Naive thymus-derived CD4-positive, alpha-beta T cell (primary cell): ENCODE measurements around the gene ARPP19. TPM values are rescaled to one million over a fixed set of nuclear protein-coding genes. Genes with fewer than 3 reads are reported as not detected.

Experiments
- ATAC-seq: fragments of 150-1000 bp; cut with Tn5 transposase; 2 replicates; pipeline ENCODE4 v1.10.0; 2021; ENCODE audit warnings: mild to moderate bottlenecking, moderate library complexity
- CTCF ChIA-PET: fragments of 350-600 bp; sonication (Branson Sonifier 250); formaldehyde crosslinking; loops from one replicate; lab custom pipeline; 2021; ENCODE audit warnings: antibody characterized with exemption; lab: Charles Lee
- POLR2A ChIA-PET: fragments of 350-600 bp; sonication (Branson Sonifier 250); formaldehyde crosslinking; loops from one replicate; lab custom pipeline; 2021; ENCODE audit warnings: antibody characterized with exemption, inconsistent platforms; lab: Charles Lee
- DNase-seq, 9 donors: peaks; one replicate each; pipeline versions ENCODE4 v3.0.0 to v3.0.0-alpha.2; 2020 to 2022; ENCODE audit warnings: mixed read lengths in 1 of 9
- H3K27ac ChIP-seq: one replicate; pipeline ENCODE4 v1.7.0; 2013; ENCODE audit warnings: mild to moderate bottlenecking, low read depth, low read length, moderate library complexity
- H3K27me3 ChIP-seq, 2 donors: one replicate each; pipeline ENCODE4 v1.7.0; 2013; ENCODE audit warnings: low read length in 2 of 2, mild to moderate bottlenecking in 2 of 2, moderate library complexity in 2 of 2; ENCODE audit not compliant: control insufficient read depth in 2 of 2, insufficient read depth in 2 of 2
- H3K36me3 ChIP-seq, 3 experiments: 1 replicate in 2 of 3; 2 replicates in 1 of 3; pipeline ENCODE4 v1.7.0; 2013; ENCODE audit warnings: low read length in 3 of 3, mild to moderate bottlenecking in 3 of 3, moderate library complexity in 1 of 3; ENCODE audit not compliant: insufficient read depth in 3 of 3, control insufficient read depth in 2 of 3
- H3K4me1 ChIP-seq, 2 donors: one replicate each; pipeline ENCODE4 v1.7.0; 2013; ENCODE audit warnings: low read length in 2 of 2, mild to moderate bottlenecking in 2 of 2, moderate library complexity in 1 of 2; ENCODE audit not compliant: control insufficient read depth in 2 of 2, insufficient read depth in 2 of 2
- H3K4me3 ChIP-seq: 2 replicates; pipeline ENCODE4 v1.7.0; 2013; ENCODE audit warnings: mild to moderate bottlenecking, low read length
- H3K9me3 ChIP-seq, 3 experiments: 1 replicate in 2 of 3; 2 replicates in 1 of 3; pipeline ENCODE4 v1.7.0; 2013; ENCODE audit warnings: low read length in 3 of 3; ENCODE audit not compliant: control insufficient read depth in 2 of 3
- H3K27ac Mint-ChIP-seq, 9 donors: one replicate each; pipeline ENCODE4 v1.8.0; 2020 to 2022; ENCODE audit warnings: mixed read lengths in 9 of 9, mild to moderate bottlenecking in 8 of 9, moderate library complexity in 5 of 9, inconsistent platforms in 2 of 9
- H3K27me3 Mint-ChIP-seq, 5 donors: one replicate each; pipeline ENCODE4 v1.8.0; 2021 to 2022; ENCODE audit warnings: mixed read lengths in 5 of 5, mild to moderate bottlenecking in 1 of 5
- H3K36me3 Mint-ChIP-seq, 5 donors: one replicate each; pipeline ENCODE4 v1.8.0; 2020 to 2022; ENCODE audit warnings: mixed read lengths in 5 of 5, mild to moderate bottlenecking in 3 of 5, inconsistent platforms in 1 of 5
- H3K4me1 Mint-ChIP-seq, 7 donors: one replicate each; pipeline ENCODE4 v1.8.0; 2020 to 2022; ENCODE audit warnings: mixed read lengths in 7 of 7, mild to moderate bottlenecking in 3 of 7, inconsistent platforms in 1 of 7
- H3K4me3 Mint-ChIP-seq, 10 donors: one replicate each; pipeline ENCODE4 v1.8.0; 2020 to 2022; ENCODE audit warnings: mild to moderate bottlenecking in 10 of 10, mixed read lengths in 10 of 10, moderate library complexity in 6 of 10, inconsistent platforms in 2 of 10
- H3K9me3 Mint-ChIP-seq, 11 donors: one replicate each; pipeline ENCODE4 v1.8.0; 2020 to 2022; ENCODE audit warnings: mixed read lengths in 11 of 11, mild to moderate bottlenecking in 4 of 11, inconsistent platforms in 1 of 11, moderate library complexity in 1 of 11
- intact Hi-C, 2 donors: fragments of 100-400 bp; cut with micrococcal nuclease; formaldehyde crosslinking; loops; one replicate each; pipeline ENCODE4 v1.15.1; 2023
- polyA plus RNA-seq, 2 donors: library from polyadenylated mRNA; unstranded; fragments of 300-500 nt; fragmentation: Illumina TruSeq; gene quantifications; one replicate each; pipeline ENCODE4 v1.2.3, GENCODE V29; 2021
- total RNA-seq, 6 experiments: library from RNA in 5 of 6; stranded (reverse) in 5 of 6; gene quantifications; 1 replicate in 5 of 6; 2 replicates in 1 of 6; pipeline ENCODE4 v1.2.3 and lab custom pipeline; 2021 to 2026

The ARPP19 gene
- total and polyA plus RNA-seq, 7 experiments from 2014 or later: 30.4 to 148 (median 105) TPM

- peaks cover 0 to 4% (median 0%) of the 10 kb centered on the region in 5 donors for H3K36me3 Mint-ChIP-seq
- H3K27ac Mint-ChIP-seq: peak overlapping the region in 1 of 9 donors; percentile 46
- Histone ChIP-seq H3K4me3 (no peak overlapping the region), H3K4me1 (peaks cover 6 to 7% of the 10 kb centered on the region in 2 donors), H3K27me3 (no peaks in the 10 kb centered on the region), H3K36me3 (no peaks in the 10 kb centered on the region), H3K27ac (no peak overlapping the region), H3K9me3 (no peaks in the 10 kb centered on the region)
- DNase-seq (no peak), ATAC-seq (no peak)
- H3K9me3 Mint-ChIP-seq: no peaks in the 10 kb centered on the region
- no peaks in the 10 kb centered on the region for H3K27me3 Mint-ChIP-seq
- H3K4me3 Mint-ChIP-seq: peak overlapping the region in 2 of 10 donors; percentile 12 to 41
- CTCF ChIA-PET: no interaction called here
- peaks cover 14 to 46% (median 28%) of the 10 kb centered on the region in 7 donors for H3K4me1 Mint-ChIP-seq
- intact Hi-C loops: no loop called here
- POLR2A ChIA-PET: no interaction called here
Observed at GRCh38 chr15:52502608-52503007, 66.2 kb downstream of the ARPP19 start.

DNA sequence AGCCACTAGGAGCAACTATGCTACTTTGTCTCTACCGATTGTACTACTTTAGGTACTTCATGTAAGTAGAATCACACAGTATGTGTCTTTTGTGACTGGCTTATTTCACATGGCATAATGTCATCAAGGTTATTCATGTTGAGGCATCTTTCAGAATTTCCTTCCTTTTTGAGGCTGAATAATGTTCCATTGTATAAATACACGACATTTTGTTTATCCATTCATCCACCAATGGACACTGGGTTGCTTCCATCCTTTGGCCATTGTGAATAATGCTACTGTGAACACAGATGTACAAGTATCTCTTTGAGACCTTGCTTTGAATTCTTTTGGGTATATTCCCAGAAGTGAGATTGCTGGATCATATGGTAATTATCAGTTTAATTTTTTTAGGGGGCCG, 69.3 kb downstream of the ARPP19 start:
- Histone ChIP-seq H3K4me1 (peaks cover 6 to 7% of the 10 kb centered on the region in 2 donors), H3K27ac (no peak overlapping the region), H3K27me3 (no peaks in the 10 kb centered on the region), H3K36me3 (no peaks in the 10 kb centered on the region), H3K4me3 (no peak overlapping the region), H3K9me3 (no peaks in the 10 kb centered on the region)
- peaks cover 0 to 4% (median 0%) of the 10 kb centered on the region in 5 donors for H3K36me3 Mint-ChIP-seq
- no peak overlapping the region for H3K4me3 Mint-ChIP-seq
- POLR2A ChIA-PET: no interaction called here
- DNase-seq (no peak), ATAC-seq (no peak)
- H3K27me3 Mint-ChIP-seq: no peaks in the 10 kb centered on the region
- intact Hi-C loops: loop anchor here in 1 of 2 donors (2.0 kb wide), 1 partner anchor 17 kb away; no protein-coding TSS in a partner anchor
- H3K9me3 Mint-ChIP-seq: no peaks in the 10 kb centered on the region
- CTCF ChIA-PET: no interaction called here
- peaks cover 20 to 40% (median 23%) of the 10 kb centered on the region in 7 donors for H3K4me1 Mint-ChIP-seq
- H3K27ac Mint-ChIP-seq: no peak overlapping the region

DNA sequence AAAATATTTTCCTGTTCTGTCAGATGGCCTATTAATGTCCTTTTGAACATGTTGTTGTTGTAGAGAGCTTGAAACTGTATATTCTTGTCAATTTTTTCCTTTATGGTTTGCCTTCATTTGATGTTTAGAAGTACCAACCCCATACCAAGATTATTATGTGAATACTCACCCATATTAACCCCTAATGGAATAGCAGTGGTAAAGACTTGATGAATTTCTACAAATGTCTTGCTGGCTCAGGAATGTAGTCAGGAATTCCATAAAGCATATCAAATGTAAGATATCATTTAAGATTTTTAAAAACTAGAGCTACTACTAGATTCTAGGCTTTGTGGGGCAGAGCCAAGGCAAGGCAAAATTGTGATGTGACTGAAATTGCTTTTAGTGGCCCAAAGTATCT, 70.1 kb downstream of the ARPP19 start:
- no peak overlapping the region for H3K4me3 ChIP-seq
- H3K4me1 Mint-ChIP-seq: peaks cover 12 to 36% (median 17%) of the 10 kb centered on the region in 7 donors
- ATAC-seq (no peak), DNase-seq (no peak)
- H3K9me3 Mint-ChIP-seq: no peaks in the 10 kb centered on the region
- no peaks in the 10 kb centered on the region for H3K27me3 ChIP-seq
- ChIA-PET CTCF (interaction anchor here (0.7 kb wide), 1 partner anchor 67 kb away, joined by 3 read pairs; no protein-coding TSS in a partner anchor), POLR2A (interaction anchor here (0.6 to 0.9 kb wide), 2 partner anchors 10 to 29 kb away, joined by 3 read pairs; partner anchors contain the start of gene MYO5A)
- intact Hi-C loops: loop anchor here in 1 of 2 donors (2.0 kb wide), 1 partner anchor 16 kb away; no protein-coding TSS in a partner anchor
- no peaks in the 10 kb centered on the region for H3K4me1 ChIP-seq
- peak overlapping the region in 1 of 9 donors; percentile 12 for H3K27ac Mint-ChIP-seq
- H3K36me3 Mint-ChIP-seq: peaks cover 0 to 4% (median 0%) of the 10 kb centered on the region in 5 donors
- no peak overlapping the region for H3K4me3 Mint-ChIP-seq
- H3K36me3 ChIP-seq: no peaks in the 10 kb centered on the region
- H3K27me3 Mint-ChIP-seq: no peaks in the 10 kb centered on the region
- no peak overlapping the region for H3K27ac ChIP-seq
- no peaks in the 10 kb centered on the region for H3K9me3 ChIP-seq

Other genes with a start within 250 kb of the ARPP19 start
- gene MYO5A, start 40.1 kb downstream of the ARPP19 start, total RNA-seq: 10 to 100 TPM; 19.8 to 39.6 (median 23.3) TPM
- gene MYO5A, start 40.1 kb downstream of the ARPP19 start, polyA plus RNA-seq: 1 to 10 TPM; 4.2 to 5.7 TPM
- 100 to 1,000 TPM in 2 of 5 experiments, 10 to 100 TPM in 3; 35.1 to 117 (median 95.7) TPM for gene ATOSA, start 110.4 kb upstream of the ARPP19 start, total RNA-seq
- 1 to 10 TPM; 8.3 to 9.3 TPM for gene ATOSA, start 110.4 kb upstream of the ARPP19 start, polyA plus RNA-seq
- gene ONECUT1, start 221.3 kb upstream of the ARPP19 start, total RNA-seq: not detected
- gene ONECUT1, start 221.3 kb upstream of the ARPP19 start, polyA plus RNA-seq: not detected